GM23248 (cell line): ENCODE results near the gene EFCAB6.

Experiments
- EZH2 ChIP-seq: fragments of 200-600 bp; sonication (generic); IDR thresholded peaks from 2 replicates; pipeline ENCODE4 v1.6.1; 2018; ENCODE audit warnings: antibody characterized with exemption, mild to moderate bottlenecking; ENCODE audit not compliant: insufficient read depth, poor library complexity, severe bottlenecking
- EZH2phosphoT487 ChIP-seq: fragments of 200-600 bp; sonication (generic); IDR thresholded peaks from 2 replicates; pipeline ENCODE4 v1.6.1; 2018; ENCODE audit warnings: antibody characterized with exemption, moderate library complexity, mild to moderate bottlenecking, low read depth; ENCODE audit not compliant: insufficient read depth

DNA sequence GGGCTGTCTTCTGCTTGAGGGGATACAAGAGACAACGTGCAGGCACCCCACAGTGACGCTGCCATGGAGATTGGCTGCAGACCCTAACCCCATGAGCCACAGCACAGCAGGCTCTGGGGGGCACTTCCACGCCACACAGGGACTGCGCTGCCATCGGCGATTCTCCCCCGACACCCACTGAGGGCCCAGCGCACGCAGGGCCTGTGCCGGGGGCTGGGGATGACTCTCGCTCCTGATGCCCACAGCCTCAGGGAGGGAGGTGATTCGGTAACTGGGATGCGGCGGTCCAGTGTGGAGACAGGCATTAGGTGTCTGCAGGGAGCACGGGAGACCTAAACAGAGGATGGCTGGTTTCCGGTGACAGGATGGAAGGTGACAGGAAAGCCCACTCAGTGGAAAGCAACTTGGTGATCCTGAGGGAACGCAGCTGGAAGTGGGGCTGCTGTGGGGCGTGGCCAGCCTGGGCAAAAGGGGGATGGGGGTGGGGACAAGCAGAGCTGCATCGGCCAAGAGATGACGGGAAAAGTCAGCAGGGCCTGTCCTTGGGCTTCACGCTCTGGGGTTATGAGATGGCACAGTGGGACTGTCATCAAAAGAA is 37.7 kb downstream of the EFCAB6 start:
- no peak for TF ChIP-seq EZH2phosphoT487
- no peak for TF ChIP-seq EZH2
